Upper lobe of left lung (tissue), 4 donors: ENCODE measurements around the gene DGKQ.

Source experiments
- EP300 ChIP-seq, 4 donors: sonication (generic); formaldehyde crosslinking; IDR thresholded peaks; one replicate each; pipeline ENCODE4 v1.5.1; 2017; ENCODE audit warnings: antibody characterized with exemption in 4 of 4, control low read depth in 2 of 4
- POLR2A ChIP-seq, 4 donors: fragments of 450-650 bp; IDR thresholded peaks; one replicate each; pipeline ENCODE4 v1.5.1; 2016 to 2017; ENCODE audit warnings: antibody characterized with exemption in 4 of 4, mild to moderate bottlenecking in 2 of 4
- POLR2AphosphoS5 ChIP-seq, 2 donors: sonication (generic); formaldehyde crosslinking; IDR thresholded peaks; one replicate each; pipeline ENCODE4 v1.5.1; 2017; ENCODE audit warnings: antibody characterized with exemption in 2 of 2
- TF ChIP-seq, protein P1 (sequence below), 6 experiments: fragments of 450-650 bp in 4 of 6; fragments of 200-600 bp in 2 of 6; sonication (generic) in 2 of 6; IDR thresholded peaks; one replicate each; pipeline ENCODE4 v1.5.1; 2016 to 2019; ENCODE audit warnings: antibody characterized with exemption in 6 of 6

DNA sequence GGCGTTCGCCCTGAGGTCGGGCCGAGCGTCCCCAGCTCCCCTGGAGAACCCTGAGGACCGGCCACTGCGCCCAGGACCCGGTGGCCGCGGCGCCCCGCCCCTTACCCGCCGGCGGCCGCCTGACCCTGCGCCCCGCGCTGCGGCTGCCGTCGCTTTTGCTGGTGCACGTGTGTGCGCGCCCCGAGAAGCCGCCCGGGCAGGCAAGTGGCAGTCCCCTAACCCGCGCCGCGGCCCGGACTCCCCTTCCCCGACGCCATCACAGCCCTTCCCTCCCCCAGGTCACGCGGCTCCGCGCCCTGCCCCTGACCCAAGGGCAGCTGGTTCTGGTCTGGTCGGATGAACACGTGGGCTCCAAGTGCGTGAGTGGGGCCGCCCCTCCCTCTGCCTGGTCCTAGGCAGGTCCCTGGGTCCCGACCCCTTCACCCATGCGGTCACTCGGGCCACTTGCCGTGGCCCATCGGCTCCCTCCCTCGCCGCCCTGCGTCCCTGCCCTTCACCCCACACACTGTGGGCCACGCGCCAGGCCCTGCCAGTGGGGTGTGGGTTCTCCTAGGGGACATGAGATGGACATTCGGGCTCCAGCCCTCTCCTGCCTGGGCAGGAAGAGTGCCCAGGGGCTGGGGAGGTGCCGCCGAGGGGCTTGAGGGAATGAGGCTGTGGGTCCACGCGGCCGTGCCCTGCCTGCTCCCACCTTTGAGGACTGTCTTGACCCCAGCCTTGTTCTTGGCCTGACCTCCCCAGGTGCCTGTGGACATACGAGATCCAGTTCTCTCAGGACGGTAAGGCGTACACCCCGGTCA is 30.1 kb upstream of the DGKQ start:
- TF ChIP-seq POLR2AphosphoS5 (IDR thresholded peaks at IDR 0.05) = no peak
- TF ChIP-seq, protein P1, sequence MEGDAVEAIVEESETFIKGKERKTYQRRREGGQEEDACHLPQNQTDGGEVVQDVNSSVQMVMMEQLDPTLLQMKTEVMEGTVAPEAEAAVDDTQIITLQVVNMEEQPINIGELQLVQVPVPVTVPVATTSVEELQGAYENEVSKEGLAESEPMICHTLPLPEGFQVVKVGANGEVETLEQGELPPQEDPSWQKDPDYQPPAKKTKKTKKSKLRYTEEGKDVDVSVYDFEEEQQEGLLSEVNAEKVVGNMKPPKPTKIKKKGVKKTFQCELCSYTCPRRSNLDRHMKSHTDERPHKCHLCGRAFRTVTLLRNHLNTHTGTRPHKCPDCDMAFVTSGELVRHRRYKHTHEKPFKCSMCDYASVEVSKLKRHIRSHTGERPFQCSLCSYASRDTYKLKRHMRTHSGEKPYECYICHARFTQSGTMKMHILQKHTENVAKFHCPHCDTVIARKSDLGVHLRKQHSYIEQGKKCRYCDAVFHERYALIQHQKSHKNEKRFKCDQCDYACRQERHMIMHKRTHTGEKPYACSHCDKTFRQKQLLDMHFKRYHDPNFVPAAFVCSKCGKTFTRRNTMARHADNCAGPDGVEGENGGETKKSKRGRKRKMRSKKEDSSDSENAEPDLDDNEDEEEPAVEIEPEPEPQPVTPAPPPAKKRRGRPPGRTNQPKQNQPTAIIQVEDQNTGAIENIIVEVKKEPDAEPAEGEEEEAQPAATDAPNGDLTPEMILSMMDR (IDR thresholded peaks at IDR 0.05) = no peak
- no peak for TF ChIP-seq POLR2A (IDR thresholded peaks at IDR 0.05)
- no peak for TF ChIP-seq EP300 (IDR thresholded peaks at IDR 0.05)
